ENCODE results near the gene SLC47A2.

DNA sequence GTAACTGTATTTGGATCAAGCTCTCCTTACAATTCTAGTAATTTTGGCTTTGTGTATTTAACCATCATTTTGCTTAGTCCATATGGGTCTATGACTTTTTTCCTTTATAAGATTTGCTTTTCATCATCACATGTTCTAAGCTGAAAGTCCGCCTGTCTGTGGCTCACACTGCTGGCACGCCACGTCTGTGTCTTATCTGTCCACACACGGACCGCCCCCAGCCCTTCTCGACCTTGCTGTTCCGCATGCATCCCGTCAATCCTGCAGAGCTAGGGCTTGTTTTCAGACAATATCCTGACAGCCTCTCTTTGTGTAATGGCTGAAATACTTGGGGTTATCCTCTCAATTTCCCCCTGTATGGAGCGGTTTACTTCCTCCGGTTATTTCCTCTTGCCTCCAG, 40.2 kb upstream of the SLC47A2 start:
- TF ChIP-seq, protein P1, sequence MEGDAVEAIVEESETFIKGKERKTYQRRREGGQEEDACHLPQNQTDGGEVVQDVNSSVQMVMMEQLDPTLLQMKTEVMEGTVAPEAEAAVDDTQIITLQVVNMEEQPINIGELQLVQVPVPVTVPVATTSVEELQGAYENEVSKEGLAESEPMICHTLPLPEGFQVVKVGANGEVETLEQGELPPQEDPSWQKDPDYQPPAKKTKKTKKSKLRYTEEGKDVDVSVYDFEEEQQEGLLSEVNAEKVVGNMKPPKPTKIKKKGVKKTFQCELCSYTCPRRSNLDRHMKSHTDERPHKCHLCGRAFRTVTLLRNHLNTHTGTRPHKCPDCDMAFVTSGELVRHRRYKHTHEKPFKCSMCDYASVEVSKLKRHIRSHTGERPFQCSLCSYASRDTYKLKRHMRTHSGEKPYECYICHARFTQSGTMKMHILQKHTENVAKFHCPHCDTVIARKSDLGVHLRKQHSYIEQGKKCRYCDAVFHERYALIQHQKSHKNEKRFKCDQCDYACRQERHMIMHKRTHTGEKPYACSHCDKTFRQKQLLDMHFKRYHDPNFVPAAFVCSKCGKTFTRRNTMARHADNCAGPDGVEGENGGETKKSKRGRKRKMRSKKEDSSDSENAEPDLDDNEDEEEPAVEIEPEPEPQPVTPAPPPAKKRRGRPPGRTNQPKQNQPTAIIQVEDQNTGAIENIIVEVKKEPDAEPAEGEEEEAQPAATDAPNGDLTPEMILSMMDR (conservative IDR thresholded peaks at IDR 0.05), result no peak
- TF ChIP-seq EZH2 (IDR thresholded peaks at IDR 0.05; ENCODE audit: low read depth), result no peak
